HG03135 (cell line): ENCODE measurements around the gene NRSN2.
A peak's percentile ranks its signal among the peaks of the same experiment; 100 is the strongest.
"Not testable (repeated sequence)": the region's sequence is repeated elsewhere in the genome, so short reads cannot be mapped to it uniquely, and the experiment has no call there.

Source experiments
- ATAC-seq: cut with Tn5 transposase; IDR thresholded peaks from one replicate; pipeline ENCODE4 v1.9.1; 2021; ENCODE audit warnings: mild to moderate bottlenecking, moderate library complexity; ENCODE audit not compliant: unreplicated experiment

NRSN2 gene

DNA sequence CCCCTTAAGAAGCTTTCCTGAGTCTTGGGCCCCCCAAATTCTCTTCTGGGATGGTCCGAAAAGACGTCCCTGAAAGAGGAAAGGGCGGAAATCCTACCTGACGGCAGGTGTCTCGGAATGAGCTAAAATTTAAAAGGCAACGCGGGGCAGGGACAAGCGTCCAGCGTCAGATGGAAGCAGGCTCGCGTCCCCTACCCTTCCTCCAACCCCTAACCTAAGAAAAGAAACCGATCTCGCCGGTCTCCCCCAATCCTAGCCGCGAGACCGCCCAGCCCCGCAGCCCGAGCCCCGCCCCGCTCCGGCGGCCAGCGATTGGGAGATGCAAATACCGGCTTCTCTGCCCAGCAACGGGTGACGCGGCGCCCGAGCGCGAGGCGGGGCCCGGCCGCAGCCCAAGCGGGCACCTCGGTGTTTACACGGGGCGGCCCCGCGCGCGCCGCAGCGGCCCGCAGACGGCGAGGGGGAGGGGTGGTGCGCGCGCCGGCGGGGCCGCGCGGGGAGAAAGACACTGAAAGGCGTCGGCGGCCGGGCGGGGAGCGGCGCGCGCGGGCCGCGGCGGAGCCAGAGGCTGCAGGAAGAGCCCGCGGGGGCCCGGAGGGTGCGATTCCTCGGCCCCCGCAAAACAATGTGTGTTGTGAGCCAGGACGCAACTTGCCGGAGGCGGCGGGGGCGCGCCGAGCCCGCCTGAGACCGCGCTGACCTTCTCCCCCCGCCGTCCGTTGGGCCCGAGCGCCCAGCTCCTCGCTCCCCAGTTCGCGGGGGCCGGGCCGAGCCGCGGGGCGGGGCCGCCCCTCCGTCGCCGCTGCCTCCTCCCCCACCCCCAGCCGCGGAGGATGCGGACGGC lies 21.6 kb upstream of the NRSN2 start, which contains the start of gene SOX12:
SOX12 (plus strand) TSS at position 508 of the 844 bp plus-strand sequence. CDS start 373 bp downstream, outside the sequence.
- peak; percentile 77 for ATAC-seq

GRCh38 chr20:325889-326644 lies 20.8 kb upstream of the NRSN2 start:
- no peak for ATAC-seq

DNA sequence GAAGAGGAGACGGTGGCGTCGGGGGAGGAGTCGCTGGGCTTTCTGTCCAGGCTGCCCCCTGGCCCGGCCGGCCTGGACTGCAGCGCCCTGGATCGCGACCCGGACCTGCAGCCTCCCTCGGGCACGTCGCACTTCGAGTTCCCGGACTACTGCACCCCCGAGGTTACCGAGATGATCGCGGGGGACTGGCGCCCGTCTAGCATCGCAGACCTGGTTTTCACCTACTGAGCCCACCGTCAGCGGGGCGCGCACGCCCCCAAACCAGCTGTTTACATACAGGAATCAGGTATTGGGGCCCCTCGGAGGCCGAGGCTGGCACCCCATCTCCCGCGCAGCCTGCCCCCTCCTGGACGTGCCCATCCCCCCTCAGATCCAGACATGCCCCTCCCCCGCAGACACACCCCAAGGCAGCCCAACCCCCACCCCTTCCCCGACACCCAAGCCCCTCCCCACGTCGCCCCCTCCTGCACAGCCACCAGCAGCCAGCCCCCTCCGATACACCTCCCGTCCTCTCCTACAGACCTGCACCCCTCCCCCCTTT lies 20.2 kb upstream of the NRSN2 start:
- ATAC-seq: no peak

DNA sequence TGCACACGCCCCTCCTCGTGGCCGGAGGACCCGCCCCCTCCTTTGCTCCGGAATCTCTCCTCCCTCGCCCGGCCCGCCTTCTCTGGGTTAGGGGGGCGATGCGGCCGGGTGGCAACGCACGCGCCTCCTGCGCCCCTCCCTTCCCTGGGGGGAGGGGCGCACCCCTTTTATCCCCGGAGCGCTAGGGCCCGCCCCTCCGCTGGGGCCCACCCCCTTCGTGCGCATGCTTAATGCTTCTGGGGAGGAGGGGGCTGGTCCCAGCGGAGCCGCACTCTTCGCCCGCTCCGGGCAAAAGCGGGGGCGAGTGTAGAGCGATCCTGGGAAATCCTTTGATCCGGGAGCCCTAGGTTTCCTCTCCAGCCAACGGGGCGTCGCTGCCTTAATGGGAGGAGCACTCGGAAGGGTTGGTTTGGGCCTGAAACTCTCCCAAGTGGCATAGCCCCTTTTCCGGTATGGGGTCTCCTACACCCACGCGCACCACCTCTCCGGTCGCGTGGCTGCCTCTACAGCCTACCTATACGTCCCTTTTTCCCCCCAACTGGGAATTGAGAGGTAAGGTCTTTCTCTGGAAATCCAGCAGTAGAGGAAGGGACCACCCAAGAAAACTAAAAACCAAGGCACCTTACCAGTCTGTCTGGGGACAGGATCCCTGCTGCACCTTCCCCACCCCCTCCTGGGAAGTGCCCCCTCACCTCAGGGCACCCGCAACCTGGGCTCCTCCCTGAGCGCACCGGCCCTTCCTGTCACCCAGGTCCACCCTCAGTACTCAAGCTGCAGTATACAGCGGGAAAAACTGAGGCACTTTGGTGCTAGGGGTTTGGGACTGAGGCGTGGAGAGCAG lies 19.5 kb upstream of the NRSN2 start:
- no peak for ATAC-seq

DNA sequence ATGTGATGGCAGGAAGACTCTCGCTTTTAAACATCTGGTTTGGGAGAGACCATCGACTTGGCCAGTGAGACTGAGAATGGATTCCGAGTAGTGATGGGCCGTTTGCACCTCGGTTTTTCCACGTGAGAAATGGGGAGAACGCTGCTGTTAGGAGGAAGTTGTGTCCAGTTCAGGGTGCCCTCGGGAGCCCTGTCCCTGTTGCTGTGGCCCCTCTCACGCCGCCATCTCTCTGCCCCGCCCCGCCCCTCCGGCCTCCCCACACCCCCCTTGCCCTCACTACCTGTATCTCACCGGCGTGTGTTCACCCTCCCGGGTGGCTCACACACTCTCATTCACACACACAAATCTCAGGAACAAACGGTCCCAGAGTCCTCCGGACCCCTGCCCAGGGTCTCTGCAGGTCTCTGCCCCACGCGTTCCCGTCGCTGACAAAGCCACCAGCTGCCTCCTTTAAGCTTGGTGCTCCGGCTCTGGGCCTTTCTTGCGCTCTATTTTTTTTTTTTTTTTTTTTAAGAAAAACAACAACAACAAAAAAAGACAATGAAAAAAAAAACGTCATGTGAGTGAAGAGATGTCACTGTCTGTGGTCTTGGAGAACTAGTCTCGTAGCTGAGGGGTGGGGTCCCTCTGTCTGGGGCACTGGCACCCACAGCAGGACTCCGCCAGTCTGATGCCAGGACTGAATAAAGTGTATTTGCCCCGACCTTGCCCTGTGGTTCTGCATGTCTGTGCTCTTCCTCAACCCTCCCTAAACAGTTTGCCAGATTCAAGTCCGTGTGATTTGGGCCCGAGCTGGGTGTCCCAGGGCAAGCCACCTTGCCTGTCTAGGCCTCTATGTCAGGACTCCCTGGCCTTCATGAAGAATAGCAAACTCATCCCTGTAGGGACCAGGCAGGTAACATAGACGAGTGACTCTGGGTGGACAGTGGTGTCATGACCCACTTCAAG lies 18.6 kb upstream of the NRSN2 start:
- no peak for ATAC-seq

GRCh38 chr20:328975-329695 lies 17.8 kb upstream of the NRSN2 start:
- no peak for ATAC-seq

DNA sequence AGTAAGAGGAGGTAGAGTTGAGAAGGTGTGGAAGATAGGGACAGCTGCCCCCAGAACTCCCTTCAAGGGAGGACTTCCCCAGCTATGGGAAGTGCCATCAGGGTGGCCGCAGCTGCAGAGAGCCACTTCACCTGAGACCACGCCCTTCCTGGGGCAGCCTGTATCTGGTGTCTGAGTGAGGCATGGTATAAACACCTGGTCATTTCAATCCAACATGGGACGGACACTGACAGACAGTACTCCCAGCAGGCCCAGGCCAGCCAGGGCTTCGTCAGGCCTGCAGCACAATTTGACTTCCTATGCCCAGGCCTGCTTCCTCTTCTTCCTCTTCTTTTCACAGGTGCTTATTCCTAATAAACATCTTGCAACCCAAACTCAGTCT lies 17.1 kb upstream of the NRSN2 start:
- ATAC-seq: no peak

DNA sequence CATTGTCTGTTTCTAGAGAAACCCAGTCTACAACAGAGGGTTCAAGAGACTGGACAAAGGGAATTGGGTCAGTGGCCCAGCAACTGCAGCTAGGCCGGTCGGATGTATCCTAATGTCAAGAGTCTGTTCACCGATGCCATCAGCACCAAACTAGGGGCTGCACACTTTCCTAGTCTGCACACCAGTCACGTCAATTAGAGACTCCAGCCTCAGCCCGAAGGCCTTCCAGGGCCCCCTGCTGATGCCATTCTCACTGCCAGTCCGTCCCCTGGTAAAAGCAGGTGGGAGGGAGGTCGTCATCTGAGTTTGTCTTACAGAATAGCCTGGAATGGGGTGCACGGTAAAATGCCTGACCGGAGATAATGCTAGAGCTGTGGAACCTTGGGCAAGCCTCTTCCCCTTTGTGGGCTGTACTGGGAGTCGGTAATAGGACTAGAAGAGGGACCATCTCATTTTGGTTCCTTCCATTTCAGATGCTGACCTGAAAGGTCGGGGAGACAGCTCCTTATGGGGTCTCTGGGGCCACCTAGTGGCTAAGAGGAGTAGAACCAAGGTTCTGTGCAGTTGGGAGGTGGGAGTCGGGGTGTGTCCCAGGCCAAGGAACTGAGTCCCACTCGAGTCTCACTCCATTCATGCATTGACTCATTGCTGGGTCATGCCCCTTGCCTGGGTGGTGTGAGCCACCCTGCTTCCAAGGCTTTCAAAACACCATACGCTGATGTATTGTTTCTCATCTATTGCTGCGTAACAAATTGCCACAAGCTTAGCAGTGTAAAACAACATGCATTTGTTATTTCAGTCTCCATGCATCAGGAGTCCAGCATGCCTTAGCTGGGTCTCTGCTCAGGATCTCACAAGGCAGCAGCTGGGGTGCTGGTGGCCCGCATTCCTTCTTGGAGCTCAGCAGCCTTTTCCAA lies 16.4 kb upstream of the NRSN2 start:
- ATAC-seq: no peak

- no peak for ATAC-seq
These were observed 12.3 kb upstream of the NRSN2 start for GRCh38 chr20:334578-334977.

- not testable (repeated sequence) for ATAC-seq
These were observed 10.9 kb upstream of the NRSN2 start for GRCh38 chr20:336040-336439.

DNA sequence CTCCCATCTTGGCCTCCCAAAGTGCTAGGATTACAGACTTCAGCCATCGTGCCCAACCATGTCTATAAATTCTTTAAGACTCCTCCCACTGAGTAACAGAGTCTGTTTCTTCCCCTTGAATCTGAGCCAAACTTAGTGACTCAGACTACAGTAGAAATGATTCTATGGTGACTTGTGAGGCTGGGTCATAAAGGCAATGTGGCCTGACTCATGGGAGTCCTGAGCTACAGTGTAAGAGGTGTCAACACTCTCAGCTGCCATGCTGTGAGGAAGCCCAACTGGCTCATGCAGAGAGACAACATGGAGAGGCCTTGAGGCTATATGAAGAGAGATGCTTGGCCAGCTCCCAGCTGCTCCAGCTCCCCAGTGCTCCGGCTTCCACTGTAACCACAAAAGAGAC lies 5.2 kb upstream of the NRSN2 start:
- no peak for ATAC-seq

GRCh38 chr20:343107-343506 lies 3.8 kb upstream of the NRSN2 start:
- no peak for ATAC-seq

DNA sequence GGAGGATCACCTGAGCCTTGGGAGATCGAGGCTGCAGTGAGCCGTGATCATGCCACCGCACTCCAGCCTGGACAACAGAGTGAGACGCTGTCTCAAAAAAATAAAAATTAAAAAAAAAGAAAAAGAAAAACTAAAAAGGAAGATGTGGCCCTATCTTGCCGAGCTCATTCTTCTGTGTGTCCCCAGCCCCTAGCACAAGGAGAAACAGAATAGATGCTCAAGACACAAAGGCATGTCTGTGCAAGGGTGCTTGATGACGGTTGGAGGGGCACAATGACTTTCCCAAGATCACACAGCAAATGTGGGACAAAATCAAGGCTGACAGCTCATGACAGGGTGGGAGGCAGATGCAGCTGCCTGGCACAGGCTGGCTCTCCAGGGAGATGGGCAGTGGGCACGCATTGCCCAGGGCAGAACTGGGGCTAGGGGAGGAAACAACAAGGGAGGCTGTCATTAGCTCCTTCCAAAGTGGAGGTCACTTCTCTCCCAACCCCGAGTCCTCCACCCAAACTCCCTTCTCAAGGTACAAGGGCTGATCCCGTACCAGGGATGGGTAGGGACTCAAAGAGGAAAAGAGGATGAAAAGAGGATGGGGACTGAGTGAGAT lies 775 bp upstream of the NRSN2 start:
- no peak for ATAC-seq

GRCh38 chr20:347317-347639 lies 367 bp downstream of the NRSN2 start:
- peak; percentile 4 for ATAC-seq

GRCh38 chr20:347640-348484 lies 951 bp downstream of the NRSN2 start:
- ATAC-seq: peak; percentile 70

GRCh38 chr20:348972-349841 lies 2.3 kb downstream of the NRSN2 start:
- ATAC-seq: no peak
